ENCODE results near the gene RPS19BP1.
A peak's percentile ranks its signal among the peaks of the same experiment; 100 is the strongest.

DNA sequence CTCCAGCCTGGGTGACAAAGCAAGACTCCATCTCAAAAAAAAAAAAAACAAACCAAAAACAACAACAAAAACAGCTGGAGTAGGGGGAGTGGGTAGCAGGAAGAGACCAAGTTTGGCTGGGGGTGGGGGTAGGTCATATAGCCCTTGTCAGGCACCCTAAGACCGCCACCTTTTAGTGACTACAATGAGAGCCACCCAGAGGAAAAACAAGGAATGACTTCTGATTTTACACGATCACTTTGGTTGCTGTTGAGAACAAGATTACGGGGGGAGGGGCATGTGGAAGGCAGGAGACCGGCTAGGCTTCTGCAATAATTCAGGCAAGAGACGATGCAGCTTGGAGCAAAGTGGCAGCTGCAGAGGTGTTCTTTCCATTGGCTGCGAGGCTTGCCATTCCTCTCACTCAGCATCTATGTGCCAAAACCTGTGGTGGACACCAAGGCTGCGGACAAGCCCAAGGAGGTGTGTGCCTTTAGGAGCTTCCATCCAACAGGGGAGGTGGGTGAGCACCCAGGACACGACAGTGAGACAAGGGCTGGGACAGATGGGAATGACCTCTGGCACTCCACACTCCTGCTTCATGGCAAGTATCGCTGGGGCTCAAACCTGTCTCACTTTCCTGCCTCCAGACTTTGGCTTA lies 1.7 kb downstream of the RPS19BP1 start:
- TF ChIP-seq, protein P1, sequence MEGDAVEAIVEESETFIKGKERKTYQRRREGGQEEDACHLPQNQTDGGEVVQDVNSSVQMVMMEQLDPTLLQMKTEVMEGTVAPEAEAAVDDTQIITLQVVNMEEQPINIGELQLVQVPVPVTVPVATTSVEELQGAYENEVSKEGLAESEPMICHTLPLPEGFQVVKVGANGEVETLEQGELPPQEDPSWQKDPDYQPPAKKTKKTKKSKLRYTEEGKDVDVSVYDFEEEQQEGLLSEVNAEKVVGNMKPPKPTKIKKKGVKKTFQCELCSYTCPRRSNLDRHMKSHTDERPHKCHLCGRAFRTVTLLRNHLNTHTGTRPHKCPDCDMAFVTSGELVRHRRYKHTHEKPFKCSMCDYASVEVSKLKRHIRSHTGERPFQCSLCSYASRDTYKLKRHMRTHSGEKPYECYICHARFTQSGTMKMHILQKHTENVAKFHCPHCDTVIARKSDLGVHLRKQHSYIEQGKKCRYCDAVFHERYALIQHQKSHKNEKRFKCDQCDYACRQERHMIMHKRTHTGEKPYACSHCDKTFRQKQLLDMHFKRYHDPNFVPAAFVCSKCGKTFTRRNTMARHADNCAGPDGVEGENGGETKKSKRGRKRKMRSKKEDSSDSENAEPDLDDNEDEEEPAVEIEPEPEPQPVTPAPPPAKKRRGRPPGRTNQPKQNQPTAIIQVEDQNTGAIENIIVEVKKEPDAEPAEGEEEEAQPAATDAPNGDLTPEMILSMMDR (IDR thresholded peaks at IDR 0.05): peak in 3 of 4 donors; percentile 9 to 22 (median 18)
- TF ChIP-seq POLR2A (IDR thresholded peaks at IDR 0.05): no peak
